ENCODE results near the gene DACT2. TPM values are rescaled to one million over a fixed set of nuclear protein-coding genes. Genes with fewer than 3 reads are reported as not detected.

DACT2 gene
- total RNA-seq, 1 experiment from 2014 or later, result 3.3 TPM

- H3K36me3 ChIP-seq (ENCODE audit: control insufficient read depth, insufficient read depth, low read length), result no peaks in the 10 kb centered on the region
- H3K9me3 ChIP-seq (ENCODE audit: control insufficient read depth, insufficient read depth, low read depth, low read length), result no peaks in the 10 kb centered on the region
- POLR2A ChIA-PET, result no interaction called here
- in situ Hi-C loops (cut with HindIII; ENCODE audit: low pct_unique_long_range_greater_than_20kb, low sequenced_read_pairs), result no loop called here
- DNase-seq (ENCODE audit: low read depth, low spot score) (no peak), ATAC-seq (no peak)
- no peaks in the 10 kb centered on the region for H3K27me3 ChIP-seq (ENCODE audit: control insufficient read depth, insufficient read depth, low read length)
- no peak overlapping the region for H3K4me3 ChIP-seq (ENCODE audit: low read depth in 2 of 2, low read length in 2 of 2)
- H3K27ac ChIP-seq (ENCODE audit: low read length), result no peak overlapping the region
- BruUV-seq (replicated peaks), result no TSS peak
- intact Hi-C loops (cut with micrococcal nuclease; ENCODE audit: unreplicated experiment), result no loop called here
- no peaks in the 10 kb centered on the region; the same call in 1 of the 2 replicates for H3K4me1 ChIP-seq (ENCODE audit: control insufficient read depth, insufficient read depth, low read length)
- CTCF ChIA-PET, result no interaction called here
- TF ChIP-seq CTCF (IDR thresholded peaks at IDR 0.05) (no peak), TCF7L2 (IDR thresholded peaks at IDR 0.05; ENCODE audit: low read depth, low read length) (no peak), REST (IDR thresholded peaks at IDR 0.05; ENCODE audit: insufficient read depth in 1 of 2, low read depth in 2 of 2, low read length in 1 of 2) (no peak), POLR2AphosphoS5 (IDR thresholded peaks at IDR 0.05; ENCODE audit: low read depth, low read length) (no peak), SIN3A (IDR thresholded peaks at IDR 0.05; ENCODE audit: borderline replicate concordance, insufficient read depth, low read depth, low read length) (no peak)
Observed at GRCh38 chr6:168330403-168330802, 10.8 kb upstream of the DACT2 start.

GRCh38 chr6:168328086-168328485, 8.5 kb upstream of the DACT2 start:
- Histone ChIP-seq H3K4me1 (ENCODE audit: control insufficient read depth, insufficient read depth, low read length) (no peaks in the 10 kb centered on the region; the same call in 1 of the 2 replicates), H3K27ac (ENCODE audit: low read length) (no peak overlapping the region), H3K36me3 (ENCODE audit: control insufficient read depth, insufficient read depth, low read length) (no peaks in the 10 kb centered on the region), H3K27me3 (ENCODE audit: control insufficient read depth, insufficient read depth, low read length) (no peaks in the 10 kb centered on the region), H3K4me3 (ENCODE audit: low read depth in 2 of 2, low read length in 2 of 2) (no peak overlapping the region), H3K9me3 (ENCODE audit: control insufficient read depth, insufficient read depth, low read depth, low read length) (no peaks in the 10 kb centered on the region; the same call in 1 of the 2 replicates)
- ChIA-PET POLR2A (no interaction called here), CTCF (no interaction called here)
- no TSS peak for BruUV-seq (replicated peaks)
- intact Hi-C loops (cut with micrococcal nuclease; ENCODE audit: unreplicated experiment), result no loop called here
- in situ Hi-C loops (cut with HindIII; ENCODE audit: low pct_unique_long_range_greater_than_20kb, low sequenced_read_pairs), result no loop called here
- no peak for ATAC-seq
- no peak for DNase-seq (ENCODE audit: low read depth, low spot score)
- no peak for TF ChIP-seq REST (IDR thresholded peaks at IDR 0.05; ENCODE audit: insufficient read depth in 1 of 2, low read depth in 2 of 2, low read length in 1 of 2)
- no peak for TF ChIP-seq POLR2AphosphoS5 (IDR thresholded peaks at IDR 0.05; ENCODE audit: low read depth, low read length)
- TF ChIP-seq TCF7L2 (IDR thresholded peaks at IDR 0.05; ENCODE audit: low read depth, low read length), result no peak
- no peak for TF ChIP-seq CTCF (IDR thresholded peaks at IDR 0.05)
- no peak for TF ChIP-seq SIN3A (IDR thresholded peaks at IDR 0.05; ENCODE audit: borderline replicate concordance, insufficient read depth, low read depth, low read length)

Data from Panc1 (cell line).